A673 (cell line): ENCODE measurements around the gene NLRC5.

Experiments
- EZH2 ChIP-seq: fragments of 200-600 bp; sonication (generic); IDR thresholded peaks from 2 replicates; pipeline ENCODE4 v1.6.1; 2017; ENCODE audit warnings: borderline replicate concordance, low read depth, mild to moderate bottlenecking, mixed read lengths, antibody characterized with exemption, low read length; ENCODE audit not compliant: poor library complexity, severe bottlenecking
- TF ChIP-seq, protein P1 (sequence below): fragments of 300-800, 200-600 bp; sonication (generic); conservative IDR thresholded peaks from 2 replicates; pipeline ENCODE4 v1.5.1; 2017; ENCODE audit warnings: low read depth, mild to moderate bottlenecking, antibody characterized with exemption, low read length, moderate library complexity, mixed read lengths

DNA sequence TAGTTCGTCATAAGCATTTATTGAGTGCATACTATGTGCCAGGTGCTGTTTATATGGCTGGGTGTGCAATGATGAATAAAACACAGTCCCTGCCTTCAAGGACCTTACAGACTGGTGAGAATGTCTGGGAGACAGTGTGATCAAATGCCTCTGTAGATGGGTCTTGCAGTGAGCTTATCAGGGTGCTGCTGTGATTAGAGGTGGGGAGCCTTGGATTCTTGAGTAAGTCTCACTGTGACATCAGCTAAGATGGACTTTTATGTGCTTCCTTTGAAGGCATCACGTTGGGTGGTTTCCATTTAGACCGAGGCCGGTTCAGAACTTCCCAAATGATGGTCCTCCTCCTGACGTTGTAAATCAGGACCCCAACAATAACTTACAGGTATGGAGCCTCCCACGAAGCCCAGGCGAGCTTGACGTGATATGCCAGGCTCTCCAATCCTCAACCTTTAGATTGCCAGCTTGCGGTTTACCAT, 47.5 kb upstream of the NLRC5 start:
- no peak for TF ChIP-seq EZH2
- TF ChIP-seq, protein P1, sequence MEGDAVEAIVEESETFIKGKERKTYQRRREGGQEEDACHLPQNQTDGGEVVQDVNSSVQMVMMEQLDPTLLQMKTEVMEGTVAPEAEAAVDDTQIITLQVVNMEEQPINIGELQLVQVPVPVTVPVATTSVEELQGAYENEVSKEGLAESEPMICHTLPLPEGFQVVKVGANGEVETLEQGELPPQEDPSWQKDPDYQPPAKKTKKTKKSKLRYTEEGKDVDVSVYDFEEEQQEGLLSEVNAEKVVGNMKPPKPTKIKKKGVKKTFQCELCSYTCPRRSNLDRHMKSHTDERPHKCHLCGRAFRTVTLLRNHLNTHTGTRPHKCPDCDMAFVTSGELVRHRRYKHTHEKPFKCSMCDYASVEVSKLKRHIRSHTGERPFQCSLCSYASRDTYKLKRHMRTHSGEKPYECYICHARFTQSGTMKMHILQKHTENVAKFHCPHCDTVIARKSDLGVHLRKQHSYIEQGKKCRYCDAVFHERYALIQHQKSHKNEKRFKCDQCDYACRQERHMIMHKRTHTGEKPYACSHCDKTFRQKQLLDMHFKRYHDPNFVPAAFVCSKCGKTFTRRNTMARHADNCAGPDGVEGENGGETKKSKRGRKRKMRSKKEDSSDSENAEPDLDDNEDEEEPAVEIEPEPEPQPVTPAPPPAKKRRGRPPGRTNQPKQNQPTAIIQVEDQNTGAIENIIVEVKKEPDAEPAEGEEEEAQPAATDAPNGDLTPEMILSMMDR, result no peak
